SK-N-SH (cell line): Measurements from ENCODE around the gene ISG20. TPM values are rescaled to one million over a fixed set of nuclear protein-coding genes. Genes with fewer than 3 reads are reported as not detected.

Experiments used
- CTCF ChIA-PET: fragments of 300-600, 350-600 bp; formaldehyde crosslinking; extraction: SDS; loops from one replicate; lab custom pipeline; 2021; lab: Yijun Ruan, JAX
- POLR2A ChIA-PET: fragments of 350-600 bp; sonication (Branson Sonifier 250); formaldehyde crosslinking; extraction: SDS; loops from one replicate; lab custom pipeline; 2020; ENCODE audit warnings: antibody characterized with exemption, inconsistent platforms; lab: Yijun Ruan, JAX
- DNase-seq: peaks from one replicate; pipeline ENCODE4 v3.0.0; 2012
- H2AFZ ChIP-seq: fragments of 200-600 bp; sonication (generic); 2 replicates; pipeline ENCODE4 v1.8.1; 2016; ENCODE audit warnings: antibody characterized with exemption, mild to moderate bottlenecking, low read depth
- H3F3A ChIP-seq: fragments of 200-600 bp; sonication (generic); replicated peaks from 2 replicates; pipeline ENCODE3; 2016; ENCODE audit warnings: antibody characterized with exemption, mild to moderate bottlenecking; ENCODE audit not compliant: insufficient read depth
- H3K27ac ChIP-seq, 2 experiments: fragments of 200-500 bp in 1 of 2; fragments of 200-600 bp in 1 of 2; sonication (Bioruptor generic) in 1 of 2; sonication (generic), shearing (Covaris generic) in 1 of 2; 2 replicates each; pipeline versions ENCODE4 v1.5.1 to v1.6.1; 2014 to 2016; ENCODE audit warnings: low read depth in 2 of 2, inconsistent platforms in 1 of 2, low read length in 1 of 2, mild to moderate bottlenecking in 1 of 2, mixed read lengths in 1 of 2
- H3K27me3 ChIP-seq: fragments of 200-600 bp; sonication (generic), shearing (Covaris generic); 2 replicates; pipeline ENCODE4 v1.6.1; 2016; ENCODE audit warnings: mixed run types; ENCODE audit not compliant: insufficient read depth
- H3K36me3 ChIP-seq, 2 experiments: fragments of 200-500 bp in 1 of 2; fragments of 200-600 bp in 1 of 2; sonication (Bioruptor generic) in 1 of 2; sonication (generic) in 1 of 2; replicated peaks in 1 of 2; 2 replicates each; pipeline versions ENCODE3 to v1.5.1; 2014 to 2016; ENCODE audit warnings: low read length in 1 of 2, mild to moderate bottlenecking in 1 of 2; ENCODE audit not compliant: insufficient read depth in 2 of 2, control insufficient read depth in 1 of 2
- H3K4me1 ChIP-seq, 2 experiments: fragments of 200-500 bp in 1 of 2; fragments of 200-600 bp in 1 of 2; sonication (Bioruptor generic) in 1 of 2; sonication (generic), shearing (Covaris generic) in 1 of 2; 2 replicates each; pipeline versions ENCODE4 v1.5.1 to v1.6.1; 2014 to 2016; ENCODE audit warnings: low read depth in 1 of 2, low read length in 1 of 2, mixed run types in 1 of 2; ENCODE audit not compliant: insufficient read depth in 2 of 2, control insufficient read depth in 1 of 2
- H3K4me2 ChIP-seq: fragments of 200-600 bp; sonication (generic), shearing (Covaris generic); 2 replicates; pipeline ENCODE4 v1.6.1; 2017; ENCODE audit warnings: mixed run types
- H3K4me3 ChIP-seq, 2 experiments: fragments of 200-500 bp in 1 of 2; fragments of 200-600 bp in 1 of 2; sonication (Bioruptor generic) in 1 of 2; sonication (generic), shearing (Covaris generic) in 1 of 2; 2 replicates each; pipeline versions ENCODE4 v1.5.1 to v1.8.1; 2014 to 2016; ENCODE audit warnings: low read depth in 2 of 2, inconsistent platforms in 1 of 2, low read length in 1 of 2, mild to moderate bottlenecking in 1 of 2, mixed read lengths in 1 of 2, moderate library complexity in 1 of 2
- H3K79me2 ChIP-seq: fragments of 200-600 bp; sonication (generic); 2 replicates; pipeline ENCODE4 v1.8.1; 2017; ENCODE audit warnings: mild to moderate bottlenecking; ENCODE audit not compliant: insufficient read depth
- H3K9ac ChIP-seq: fragments of 200-600 bp; sonication (generic); 2 replicates; pipeline ENCODE4 v1.6.1; 2017; ENCODE audit warnings: mixed run types
- H3K9me2 ChIP-seq: fragments of 200-600 bp; sonication (generic); 2 replicates; pipeline ENCODE4 v1.6.1; 2017; ENCODE audit warnings: mixed run types
- H3K9me3 ChIP-seq: fragments of 200-600 bp; sonication (generic); 2 replicates; pipeline ENCODE4 v1.6.1; 2017; ENCODE audit warnings: mixed run types, mild to moderate bottlenecking, moderate library complexity
- H4K20me1 ChIP-seq: fragments of 200-600 bp; sonication (generic); 2 replicates; pipeline ENCODE4 v1.6.1; 2017; ENCODE audit warnings: mild to moderate bottlenecking, mixed run types; ENCODE audit not compliant: insufficient read depth
- EP300 ChIP-seq, 2 experiments: IDR thresholded peaks; 2 replicates each; pipeline versions ENCODE4 v1.4.0 to v1.6.1; 2012; ENCODE audit warnings: borderline replicate concordance in 1 of 2, low read depth in 1 of 2, low read length in 1 of 2
- EZH2phosphoT487 ChIP-seq: fragments of 200-600 bp; sonication (generic); IDR thresholded peaks from 2 replicates; pipeline ENCODE4 v1.6.1; 2017; ENCODE audit warnings: low read depth, mixed run types, mild to moderate bottlenecking, antibody characterized with exemption, moderate library complexity, borderline replicate concordance
- FOSL2 ChIP-seq: IDR thresholded peaks from 2 replicates; pipeline ENCODE4 v1.4.0; 2012; ENCODE audit warnings: low read depth, mild to moderate bottlenecking, moderate library complexity, borderline replicate concordance
- MEF2A ChIP-seq: IDR thresholded peaks from 2 replicates; pipeline ENCODE4 v1.4.0; 2012; ENCODE audit warnings: low read depth, borderline replicate concordance
- MXI1 ChIP-seq: IDR thresholded peaks from 2 replicates; pipeline ENCODE4 v1.6.1; 2012; ENCODE audit warnings: mild to moderate bottlenecking, low read depth, low read length, improper control_type of control experiment
- NFIC ChIP-seq: IDR thresholded peaks from 2 replicates; pipeline ENCODE4 v1.4.0; 2012; ENCODE audit warnings: borderline replicate concordance
- NRF1 ChIP-seq: IDR thresholded peaks from 2 replicates; pipeline ENCODE4 v1.6.1; 2012; ENCODE audit warnings: low read depth, mild to moderate bottlenecking, low read length
- PBX3 ChIP-seq: IDR thresholded peaks from 2 replicates; pipeline ENCODE4; 2012
- RAD21 ChIP-seq: IDR thresholded peaks from 2 replicates; pipeline ENCODE4 v1.6.1; 2012; ENCODE audit warnings: mild to moderate bottlenecking, low read length
- REST ChIP-seq: IDR thresholded peaks from 2 replicates; pipeline ENCODE4 v1.6.1; 2012; ENCODE audit warnings: mild to moderate bottlenecking, low read depth, low read length, moderate library complexity
- SIN3A ChIP-seq: IDR thresholded peaks from 2 replicates; pipeline ENCODE4 v1.6.1; 2012; ENCODE audit warnings: low read depth, mild to moderate bottlenecking, low read length, moderate library complexity, borderline replicate concordance
- SMC3 ChIP-seq: IDR thresholded peaks from 2 replicates; pipeline ENCODE4 v1.6.1; 2012; ENCODE audit warnings: low read depth, low read length, improper control_type of control experiment
- TAF1 ChIP-seq: IDR thresholded peaks from 2 replicates; pipeline ENCODE4 v1.6.1; 2012; ENCODE audit warnings: low read depth, mild to moderate bottlenecking, low read length, moderate library complexity, borderline replicate concordance
- TCF12 ChIP-seq: IDR thresholded peaks from 2 replicates; pipeline ENCODE4 v1.4.0; 2012
- TEAD4 ChIP-seq: IDR thresholded peaks from 2 replicates; pipeline ENCODE4 v1.4.0; 2012; ENCODE audit warnings: mild to moderate bottlenecking, borderline replicate concordance; ENCODE audit not compliant: insufficient read depth
- USF2 ChIP-seq: fragments of 150-350 bp; IDR thresholded peaks from 2 replicates; pipeline ENCODE4 v1.6.1; 2017; ENCODE audit warnings: antibody characterized with exemption, low read length, low read depth, borderline replicate concordance
- YY1 ChIP-seq: IDR thresholded peaks from 2 replicates; pipeline ENCODE4 v1.4.0; 2012; ENCODE audit warnings: low read depth, mild to moderate bottlenecking
- WGBS: methylation state at CpG from one replicate; pipeline ENCODE4 v1.1.6; 2017; ENCODE audit warnings: low lambda C conversion rate; 5-methylcytosine and 5-hydroxymethylcytosine counted together
- polyA plus RNA-seq, 3 experiments: library from polyadenylated mRNA; depleted of rRNA; stranded (reverse); fragments of >200 nt; gene quantifications; 2 replicates each; pipeline ENCODE4 v1.2.3, GENCODE V29; 2012
- TF ChIP-seq, protein P1 (sequence below): IDR thresholded peaks from 2 replicates; pipeline ENCODE4 v1.4.0; 2012; ENCODE audit warnings: low read depth, borderline replicate concordance
- TF ChIP-seq, protein P2 (sequence below): fragments of 150-350 bp; IDR thresholded peaks from 2 replicates; pipeline ENCODE4 v1.6.1; 2016; ENCODE audit warnings: mild to moderate bottlenecking, low read depth, low read length

Gene ISG20
- polyA plus RNA-seq, 1 of the 3 experiments (the other 2 are of a cell fraction): 2.0 TPM

DNA sequence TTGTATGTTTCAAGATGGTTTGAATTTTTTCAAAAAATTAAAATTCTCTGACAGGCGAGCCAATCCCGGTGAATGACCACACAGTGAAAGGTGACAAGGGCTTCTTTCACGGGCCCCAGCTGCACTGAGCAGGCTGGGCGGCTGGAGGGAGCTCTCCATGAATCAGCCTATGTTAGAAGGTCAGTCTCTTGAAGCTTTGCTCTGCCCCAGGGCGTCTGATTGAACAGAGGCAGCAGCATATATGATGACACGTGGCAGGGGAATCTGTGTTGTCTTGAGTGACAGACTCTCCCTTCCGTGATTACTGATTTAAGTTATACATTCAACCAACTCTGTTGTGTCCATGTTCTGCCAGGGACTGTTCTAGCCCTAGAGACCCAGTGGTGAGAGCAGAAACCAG, 51.5 kb downstream of the ISG20 start:
- Histone ChIP-seq H3K9me2 (no peaks in the 10 kb centered on the region), H3K27ac (no peak overlapping the region), H3K4me2 (no peak overlapping the region), H3K27me3 (no peaks in the 10 kb centered on the region; the same call in 1 of the 2 replicates), H3K9me3 (no peaks in the 10 kb centered on the region), H3K9ac (no peak overlapping the region)
- DNase-seq: no peak
- no peak for TF ChIP-seq SIN3A
- no peak for TF ChIP-seq TCF12
- TF ChIP-seq SMC3: no peak
- TF ChIP-seq RAD21: no peak
- TF ChIP-seq EP300 (IDR thresholded peaks at IDR 0.05; ENCODE audit: borderline replicate concordance in 1 of 2, low read depth in 1 of 2, low read length in 1 of 2): no peak
- no peak for TF ChIP-seq MEF2A
- no peak for TF ChIP-seq FOSL2
- TF ChIP-seq TEAD4: no peak
- no peak for TF ChIP-seq MXI1
- TF ChIP-seq USF2: no peak
- no peak for TF ChIP-seq YY1
- no peak for TF ChIP-seq EZH2phosphoT487
- TF ChIP-seq, protein P1, sequence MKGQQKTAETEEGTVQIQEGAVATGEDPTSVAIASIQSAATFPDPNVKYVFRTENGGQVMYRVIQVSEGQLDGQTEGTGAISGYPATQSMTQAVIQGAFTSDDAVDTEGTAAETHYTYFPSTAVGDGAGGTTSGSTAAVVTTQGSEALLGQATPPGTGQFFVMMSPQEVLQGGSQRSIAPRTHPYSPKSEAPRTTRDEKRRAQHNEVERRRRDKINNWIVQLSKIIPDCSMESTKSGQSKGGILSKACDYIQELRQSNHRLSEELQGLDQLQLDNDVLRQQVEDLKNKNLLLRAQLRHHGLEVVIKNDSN: no peak
- no peak for TF ChIP-seq PBX3
- no peak for TF ChIP-seq TAF1
- TF ChIP-seq, all 33 proteins: peak for 0
- CTCF ChIA-PET: interaction anchor here (1.4 to 1.7 kb wide), 2 partner anchors 9 to 33 kb away, joined by 4 to 5 read pairs; no protein-coding TSS in a partner anchor
- 11% methylated on average over 5 of the region's 7 CpGs for WGBS
- H3K36me3 ChIP-seq: no peaks in the 10 kb centered on the region
- no peaks in the 10 kb centered on the region for H3K79me2 ChIP-seq
- no peak overlapping the region for H2AFZ ChIP-seq
- POLR2A ChIA-PET: no interaction called here
- H3F3A ChIP-seq: no peaks in the 10 kb centered on the region
- H4K20me1 ChIP-seq: no peaks in the 10 kb centered on the region
- no peak overlapping the region for H3K4me3 ChIP-seq
- no peaks in the 10 kb centered on the region for H3K4me1 ChIP-seq

- CTCF ChIA-PET: interaction anchor here (1.2 kb wide), 1 partner anchor 12 kb away, joined by 3 read pairs; no protein-coding TSS in a partner anchor
- no peaks in the 10 kb centered on the region for H4K20me1 ChIP-seq
- H3K9me2 ChIP-seq: no peaks in the 10 kb centered on the region
- no peak for TF ChIP-seq TAF1
- TF ChIP-seq TEAD4: no peak
- TF ChIP-seq NFIC: no peak
- TF ChIP-seq REST: no peak
- TF ChIP-seq RAD21: no peak
- TF ChIP-seq, protein P2, sequence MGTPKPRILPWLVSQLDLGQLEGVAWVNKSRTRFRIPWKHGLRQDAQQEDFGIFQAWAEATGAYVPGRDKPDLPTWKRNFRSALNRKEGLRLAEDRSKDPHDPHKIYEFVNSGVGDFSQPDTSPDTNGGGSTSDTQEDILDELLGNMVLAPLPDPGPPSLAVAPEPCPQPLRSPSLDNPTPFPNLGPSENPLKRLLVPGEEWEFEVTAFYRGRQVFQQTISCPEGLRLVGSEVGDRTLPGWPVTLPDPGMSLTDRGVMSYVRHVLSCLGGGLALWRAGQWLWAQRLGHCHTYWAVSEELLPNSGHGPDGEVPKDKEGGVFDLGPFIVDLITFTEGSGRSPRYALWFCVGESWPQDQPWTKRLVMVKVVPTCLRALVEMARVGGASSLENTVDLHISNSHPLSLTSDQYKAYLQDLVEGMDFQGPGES: no peak
- no peak for TF ChIP-seq NRF1
Measured at GRCh38 chr15:88693191-88693590, 54.4 kb downstream of the ISG20 start.

More at GRCh38 chr15:88693191-88693590, 54.4 kb downstream of the ISG20 start:
- Histone ChIP-seq H3K79me2 (no peaks in the 10 kb centered on the region), H3K9ac (no peak overlapping the region), H3K9me3 (no peaks in the 10 kb centered on the region), H3K4me1 (peaks cover 0 to 2% of the 10 kb centered on the region in 2 experiments; a peak in 1 of 4 replicates), H2AFZ (no peak overlapping the region), H3K27me3 (no peaks in the 10 kb centered on the region; the same call in 1 of the 2 replicates), H3F3A (no peaks in the 10 kb centered on the region), H3K4me3 (no peak overlapping the region), H3K36me3 (no peaks in the 10 kb centered on the region), H3K4me2 (no peak overlapping the region), H3K27ac (no peak overlapping the region)
- DNase-seq: no peak
- WGBS: 25% methylated on average over 5 of the region's 5 CpGs
- POLR2A ChIA-PET: no interaction called here
